ENCODE results near the gene TMOD1.

Gene TMOD1

GRCh38 chr9:97547098-97547829, 45.8 kb downstream of the TMOD1 start:
- no peak for DNase-seq (ENCODE audit: low read depth)

DNA sequence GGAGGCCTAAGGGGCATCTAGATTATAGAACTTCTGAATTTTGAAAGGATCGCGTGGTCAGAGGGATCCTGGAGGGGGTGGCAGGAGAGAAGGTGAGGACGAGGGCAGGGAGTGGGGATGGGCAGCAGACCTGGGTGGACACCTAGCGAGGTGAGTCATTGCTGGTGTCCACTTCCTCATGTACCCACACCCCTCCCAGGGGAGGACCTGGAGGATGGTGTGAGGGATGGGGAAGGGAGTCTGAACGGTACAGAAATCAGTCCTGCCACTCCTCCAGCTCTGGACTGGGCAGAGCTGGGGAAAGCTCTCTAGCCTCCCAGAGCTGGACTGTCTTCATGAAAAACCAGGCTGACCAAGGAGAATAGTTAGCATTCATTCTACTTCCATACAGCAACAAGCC, 46.9 kb downstream of the TMOD1 start:
- DNase-seq (ENCODE audit: low read depth), result no peak

DNA sequence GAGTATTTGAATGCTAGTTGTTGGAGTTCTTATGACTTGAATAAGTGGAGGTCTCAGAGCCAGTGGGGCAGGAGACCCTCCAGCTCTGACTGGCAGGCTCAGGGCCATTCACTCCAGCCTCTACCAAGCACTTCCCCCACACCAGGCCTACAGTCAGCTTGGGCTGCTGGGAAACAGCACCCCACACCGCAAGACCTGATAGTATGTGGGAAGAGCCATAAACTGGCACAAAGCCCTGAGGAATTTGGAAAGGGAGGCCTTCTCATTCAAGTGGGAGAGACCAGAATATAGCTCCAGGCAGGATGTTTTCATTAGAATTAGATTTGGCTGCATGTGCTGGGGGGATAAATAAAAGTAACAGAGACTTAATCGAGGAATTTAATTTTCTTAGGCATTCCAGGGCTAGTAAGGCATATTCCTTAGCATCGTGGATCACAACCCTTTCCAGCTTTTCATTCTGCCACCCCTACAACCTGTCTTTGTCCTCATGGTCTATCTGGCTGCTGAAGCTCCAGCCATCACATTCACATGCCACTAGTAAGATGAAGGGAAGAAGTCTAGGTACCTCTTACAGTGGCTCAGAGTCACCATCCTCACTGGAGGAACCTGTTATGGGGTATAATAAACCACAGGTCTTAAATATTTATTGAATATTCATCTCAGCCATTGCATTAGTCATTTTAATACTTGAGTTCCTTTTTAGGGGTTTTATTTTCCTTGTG, 47.5 kb downstream of the TMOD1 start:
- DNase-seq (ENCODE audit: low read depth), result no peak

GRCh38 chr9:97550386-97550785, 48.9 kb downstream of the TMOD1 start:
- DNase-seq (ENCODE audit: low read depth), result no peak

- no peak for DNase-seq (ENCODE audit: low read depth)
Observed at GRCh38 chr9:97551308-97551707, 49.8 kb downstream of the TMOD1 start.

DNA sequence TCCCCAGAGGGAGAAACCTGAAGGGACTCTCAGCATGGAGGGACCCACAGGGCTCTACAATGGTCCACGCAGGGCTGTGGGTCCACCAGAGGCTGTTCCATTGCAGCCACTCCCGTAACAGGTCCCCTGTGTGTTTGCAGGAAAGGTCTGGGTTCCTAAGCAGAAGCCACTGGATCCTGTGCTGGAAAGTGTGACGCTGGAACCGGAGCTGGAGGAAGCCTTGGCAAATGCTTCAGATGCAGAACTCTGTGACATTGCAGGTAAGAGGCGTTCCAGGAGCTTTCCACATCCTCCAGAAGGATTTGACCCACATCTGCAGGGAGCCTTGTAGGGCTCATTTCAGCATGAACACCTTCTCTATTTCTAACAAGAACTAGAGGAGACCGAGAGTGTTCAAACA, 51.7 kb downstream of the TMOD1 start:
- no peak for DNase-seq (ENCODE audit: low read depth)

GRCh38 chr9:97553841-97554240, 52.4 kb downstream of the TMOD1 start:
- DNase-seq (ENCODE audit: low read depth), result no peak

DNA sequence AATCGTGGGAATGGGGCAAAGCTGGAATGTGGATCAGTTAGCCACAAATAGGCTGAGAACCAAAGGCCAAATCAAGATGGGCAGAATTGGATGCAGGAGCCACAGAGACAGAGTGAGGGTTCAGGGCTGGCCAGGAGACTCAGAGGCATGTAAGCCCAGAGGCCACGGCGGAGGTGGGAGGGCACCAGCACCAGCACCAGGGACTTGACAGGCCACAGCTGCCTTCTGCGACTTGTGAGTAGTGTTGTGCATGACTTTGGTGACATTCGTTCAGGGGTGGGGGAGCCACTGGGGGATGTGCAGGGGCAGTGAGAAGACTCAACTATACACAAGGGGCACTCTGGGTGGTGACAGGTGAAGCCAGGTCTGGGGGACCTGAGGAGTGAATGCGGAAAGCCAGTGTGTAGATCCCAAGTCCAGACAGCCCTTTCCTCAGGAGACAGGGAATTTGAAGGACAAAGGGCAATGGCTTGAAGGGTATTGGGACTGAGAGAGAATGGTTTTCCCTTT, 53.2 kb downstream of the TMOD1 start:
- DNase-seq (ENCODE audit: low read depth), result no peak

- no peak for DNase-seq (ENCODE audit: low read depth)
Observed at GRCh38 chr9:97555164-97555563, 53.7 kb downstream of the TMOD1 start.

- no peak for DNase-seq (ENCODE audit: low read depth)
Observed at GRCh38 chr9:97556036-97556720, 54.7 kb downstream of the TMOD1 start.

DNA sequence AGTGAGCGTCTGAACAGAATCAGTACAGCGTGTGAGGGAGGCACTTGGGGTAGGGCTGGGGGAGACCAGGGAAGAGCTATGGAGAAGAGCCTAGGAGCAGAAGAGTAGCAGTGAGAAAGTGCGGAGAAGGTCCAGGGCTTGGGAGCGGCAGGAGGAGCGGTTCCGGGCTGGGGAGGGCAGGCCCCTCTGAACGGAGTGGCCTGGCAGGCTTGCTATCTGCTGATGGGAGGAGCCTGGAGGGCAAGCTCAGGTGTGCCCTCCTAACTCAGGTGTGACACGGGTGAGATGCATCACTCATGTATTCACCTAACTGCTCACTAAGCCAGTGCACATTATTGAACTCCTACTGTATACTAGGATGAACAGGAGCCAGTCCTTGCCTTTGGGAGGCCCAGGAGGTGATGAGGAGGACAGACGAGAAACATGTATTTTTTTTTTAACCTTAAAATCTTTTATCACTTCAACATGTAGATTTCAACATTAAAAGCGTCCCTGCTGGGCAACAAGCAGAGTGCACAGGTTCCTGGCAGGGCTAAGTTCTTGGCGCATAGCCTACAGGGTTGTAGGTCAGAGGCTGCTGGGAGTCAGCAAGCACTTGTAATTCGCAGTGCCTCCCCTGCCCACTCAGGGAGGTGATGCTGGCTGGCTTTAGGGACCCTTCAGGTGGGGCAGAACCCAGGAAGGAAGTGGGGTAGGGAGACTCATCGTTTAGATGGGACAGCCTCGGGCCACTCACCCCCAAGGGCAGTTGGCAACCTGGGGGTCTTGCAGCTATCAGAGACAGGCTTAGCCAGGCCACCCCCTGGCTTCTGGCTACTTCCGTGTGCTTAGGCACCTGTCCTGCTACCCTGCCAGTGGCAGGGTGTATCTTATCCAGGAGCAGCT, 55.5 kb downstream of the TMOD1 start:
- no peak for DNase-seq (ENCODE audit: low read depth)

GRCh38 chr9:97557606-97558095, 56.2 kb downstream of the TMOD1 start:
- no peak for DNase-seq (ENCODE audit: low read depth)

GRCh38 chr9:97558701-97559101, 57.2 kb downstream of the TMOD1 start:
- no peak for DNase-seq (ENCODE audit: low read depth)

DNA sequence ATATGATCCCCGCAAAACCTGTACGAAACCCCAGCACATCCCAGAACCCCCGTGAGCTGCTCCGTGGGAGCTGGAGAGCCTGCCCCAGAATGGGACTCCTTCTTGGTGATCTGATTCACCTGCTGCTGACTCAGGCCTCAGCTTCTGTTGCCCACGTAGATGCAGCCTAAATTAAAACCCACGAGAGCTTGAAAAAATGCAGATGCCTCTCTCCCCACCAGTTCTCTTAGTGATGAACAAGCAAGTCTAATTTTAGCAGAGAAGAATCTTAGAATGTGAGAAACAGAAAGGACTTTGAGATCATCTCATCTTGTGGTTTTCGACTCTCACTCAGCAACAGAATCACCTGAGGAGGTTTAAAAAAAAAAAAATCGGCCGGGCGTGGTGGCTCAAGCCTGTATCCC, 57.6 kb downstream of the TMOD1 start:
- no peak for DNase-seq (ENCODE audit: low read depth)

- DNase-seq (ENCODE audit: low read depth), result no peak
Observed at GRCh38 chr9:97560154-97560553, 58.7 kb downstream of the TMOD1 start.

DNA sequence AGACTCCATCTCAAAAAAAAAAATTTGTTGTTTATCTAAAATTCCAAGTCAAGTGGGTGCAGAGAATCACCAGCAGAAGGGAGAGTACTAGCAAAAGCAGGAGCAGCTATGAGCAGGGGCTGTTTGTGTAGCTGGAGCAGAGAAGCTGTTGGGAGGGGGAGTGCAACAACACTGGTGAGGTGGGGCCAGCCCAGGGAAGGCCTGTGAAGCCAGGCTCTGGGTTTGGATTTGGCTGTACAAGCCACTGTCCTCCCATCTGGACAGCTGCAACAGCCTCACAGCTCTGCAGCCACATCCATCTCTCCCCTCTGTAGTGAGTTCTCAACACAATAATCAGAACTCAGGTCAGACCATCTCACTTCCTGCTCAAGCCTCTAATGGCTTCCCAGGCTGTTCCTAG, 59.4 kb downstream of the TMOD1 start:
- DNase-seq (ENCODE audit: low read depth), result no peak

GRCh38 chr9:97561501-97561900, 60.0 kb downstream of the TMOD1 start:
- no peak for DNase-seq (ENCODE audit: low read depth)

- DNase-seq (ENCODE audit: low read depth), result no peak
Observed at GRCh38 chr9:97562542-97562941, 61.1 kb downstream of the TMOD1 start.

GRCh38 chr9:97563458-97564135, 62.1 kb downstream of the TMOD1 start:
- DNase-seq (ENCODE audit: low read depth), result no peak

GRCh38 chr9:97564291-97565175, 63.1 kb downstream of the TMOD1 start:
- no peak for DNase-seq (ENCODE audit: low read depth)
